GM18867 (cell line): Measurements from ENCODE around the gene ATP8A1.
"Not testable (repeated sequence)": the region's sequence is repeated elsewhere in the genome, so short reads cannot be mapped to it uniquely, and the experiment has no call there.

Source experiments
- ATAC-seq: cut with Tn5 transposase; IDR thresholded peaks from one replicate; pipeline ENCODE4 v1.9.1; 2021; ENCODE audit warnings: mild to moderate bottlenecking, moderate library complexity; ENCODE audit not compliant: unreplicated experiment

ATP8A1 gene

DNA sequence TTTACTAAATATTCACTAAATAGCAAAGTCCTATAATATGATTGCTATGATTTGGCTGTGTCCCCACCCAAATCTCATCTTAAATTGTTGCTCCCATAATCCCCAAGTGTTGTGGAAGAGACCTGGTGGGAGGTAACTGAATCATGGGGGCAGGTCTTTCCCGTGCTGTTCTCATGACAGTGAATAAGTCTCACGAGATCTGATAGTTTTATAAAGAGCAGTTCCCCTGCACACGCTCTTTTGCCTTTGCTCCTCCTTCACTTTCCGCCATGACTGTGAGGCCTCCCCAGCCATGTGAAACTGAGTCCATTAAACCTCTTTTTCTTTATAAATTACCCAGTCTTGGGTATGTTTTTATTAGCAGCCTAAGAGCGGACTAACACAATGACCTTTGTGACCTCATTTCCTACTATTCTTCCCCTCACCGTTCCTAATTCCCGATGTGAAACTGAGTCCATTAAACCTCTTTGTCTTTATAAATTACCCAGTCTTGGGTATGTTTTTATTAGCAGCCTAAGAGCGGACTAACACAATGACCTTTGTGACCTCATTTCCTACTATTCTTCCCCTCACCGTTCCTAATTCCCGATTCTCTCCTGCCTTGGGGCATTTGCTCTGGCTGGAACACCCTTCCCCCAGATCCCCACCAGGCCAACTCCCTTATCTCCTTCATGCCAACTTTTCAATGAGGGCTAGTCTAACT is 4.2 kb downstream of the ATP8A1 start:
- not testable (repeated sequence) for ATAC-seq

DNA sequence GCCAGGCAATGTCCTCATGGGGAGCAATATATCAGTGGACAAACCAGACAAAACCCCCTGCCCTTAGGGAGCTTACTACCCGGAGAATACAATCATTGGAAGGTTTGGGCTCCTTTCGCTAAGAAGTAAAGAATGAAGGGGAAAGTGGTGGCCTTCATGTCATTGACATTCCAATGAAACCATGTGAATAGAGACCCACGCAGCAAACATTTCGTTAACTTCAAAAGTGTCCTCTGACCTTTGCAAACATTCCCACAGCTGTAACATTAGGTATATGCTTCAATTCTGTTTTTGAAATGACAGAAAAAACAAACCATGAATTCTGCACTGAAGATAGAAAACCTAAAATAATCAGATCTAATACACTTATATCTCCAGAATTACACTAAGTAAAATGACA is 7.0 kb downstream of the ATP8A1 start:
- no peak for ATAC-seq

DNA sequence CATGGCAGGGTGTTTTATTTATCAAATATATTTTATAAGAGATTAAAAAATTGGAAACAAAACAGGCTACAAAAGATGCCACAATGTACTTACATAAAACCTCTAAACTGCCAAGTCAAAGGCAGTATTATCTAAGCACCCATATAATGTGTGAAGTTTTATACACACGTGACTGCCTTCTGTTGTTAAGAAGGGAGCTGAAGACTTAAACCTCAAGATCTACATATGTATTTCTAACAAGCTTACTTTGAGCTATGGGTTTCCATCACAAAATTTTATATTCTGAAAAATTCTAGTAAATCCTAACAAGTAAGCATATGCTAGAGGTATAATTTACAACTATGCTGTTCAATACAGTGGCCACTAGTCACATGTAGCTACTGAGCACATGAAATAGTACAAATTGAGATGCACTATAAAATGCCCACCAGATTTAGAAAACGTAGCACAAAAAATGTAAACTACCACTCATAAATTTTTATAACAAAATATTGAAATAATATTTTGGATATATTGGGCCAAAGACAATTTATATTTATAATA is 9.8 kb downstream of the ATP8A1 start:
- ATAC-seq = no peak

DNA sequence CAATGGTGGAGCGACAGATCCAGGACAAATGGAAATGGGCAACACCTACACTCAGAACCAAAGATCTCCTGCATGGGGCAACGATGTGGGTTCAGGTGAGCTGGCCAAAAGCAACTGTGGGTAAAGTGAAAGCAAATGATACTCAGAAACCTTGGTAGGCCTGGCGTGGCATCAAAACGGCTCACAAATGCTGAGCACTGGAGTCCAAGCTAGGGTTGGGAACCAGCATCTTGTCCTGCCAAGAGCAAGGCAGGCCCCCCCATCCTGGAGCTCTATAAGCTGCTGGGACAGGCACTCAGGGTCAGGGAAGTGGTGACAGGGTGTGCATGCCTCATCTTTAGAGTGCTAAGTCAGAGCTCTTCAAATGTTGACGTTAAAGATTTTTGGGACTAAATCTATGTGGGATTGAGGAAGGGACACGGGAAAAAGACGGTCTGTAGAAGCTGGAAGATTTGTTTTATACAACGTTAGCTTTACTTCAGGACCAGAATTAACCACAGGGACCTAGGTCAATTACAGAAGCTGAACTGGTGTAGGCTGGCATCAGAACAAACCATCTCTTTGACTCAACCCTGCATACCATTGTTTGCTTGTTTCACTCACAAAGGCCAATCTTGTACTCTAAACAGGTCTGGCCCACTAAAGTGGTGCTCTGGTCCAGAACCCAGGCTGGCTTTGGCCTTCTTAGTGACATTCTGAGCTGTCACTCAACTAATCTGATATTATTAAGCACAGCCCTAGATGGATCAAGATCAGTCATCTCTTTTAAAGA is 10.7 kb downstream of the ATP8A1 start:
- no peak for ATAC-seq

DNA sequence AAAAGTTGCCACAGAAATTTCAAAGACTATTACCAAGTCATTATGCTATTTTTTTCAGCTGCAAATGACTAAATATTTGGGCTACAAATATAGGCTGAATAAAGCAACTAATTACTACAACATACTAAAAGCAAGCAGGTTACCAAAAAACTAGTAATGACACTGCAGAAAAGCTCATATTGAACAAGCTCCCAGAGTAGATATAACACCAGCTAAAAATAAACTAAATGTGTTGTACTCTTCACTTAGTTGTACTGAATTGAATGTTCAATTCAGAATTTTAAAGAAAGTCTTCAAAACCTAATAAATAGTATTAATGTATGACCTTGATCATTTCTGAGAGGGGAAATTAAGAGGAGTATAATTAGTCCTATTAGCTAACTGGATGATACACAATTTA is 12.0 kb downstream of the ATP8A1 start:
- ATAC-seq = no peak

DNA sequence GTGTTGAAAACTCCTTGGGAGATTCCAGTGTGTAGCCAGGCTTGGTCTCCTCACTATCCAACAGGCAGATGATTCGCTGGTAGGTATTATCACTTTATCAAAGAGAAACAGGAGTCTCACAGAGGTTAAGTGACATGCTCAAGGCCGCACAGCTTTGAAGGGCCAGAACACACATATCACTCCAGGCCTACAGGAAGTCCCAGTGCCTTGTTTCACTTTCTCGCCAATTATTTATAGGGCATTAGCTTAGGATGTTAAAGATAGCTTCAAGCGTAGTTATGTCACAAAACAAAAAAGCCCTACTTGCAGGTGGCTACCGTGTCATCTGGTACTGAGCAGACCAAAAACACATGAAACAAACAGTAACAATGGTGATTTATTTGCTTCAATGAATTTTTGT is 13.2 kb downstream of the ATP8A1 start:
- ATAC-seq = peak; percentile 68

DNA sequence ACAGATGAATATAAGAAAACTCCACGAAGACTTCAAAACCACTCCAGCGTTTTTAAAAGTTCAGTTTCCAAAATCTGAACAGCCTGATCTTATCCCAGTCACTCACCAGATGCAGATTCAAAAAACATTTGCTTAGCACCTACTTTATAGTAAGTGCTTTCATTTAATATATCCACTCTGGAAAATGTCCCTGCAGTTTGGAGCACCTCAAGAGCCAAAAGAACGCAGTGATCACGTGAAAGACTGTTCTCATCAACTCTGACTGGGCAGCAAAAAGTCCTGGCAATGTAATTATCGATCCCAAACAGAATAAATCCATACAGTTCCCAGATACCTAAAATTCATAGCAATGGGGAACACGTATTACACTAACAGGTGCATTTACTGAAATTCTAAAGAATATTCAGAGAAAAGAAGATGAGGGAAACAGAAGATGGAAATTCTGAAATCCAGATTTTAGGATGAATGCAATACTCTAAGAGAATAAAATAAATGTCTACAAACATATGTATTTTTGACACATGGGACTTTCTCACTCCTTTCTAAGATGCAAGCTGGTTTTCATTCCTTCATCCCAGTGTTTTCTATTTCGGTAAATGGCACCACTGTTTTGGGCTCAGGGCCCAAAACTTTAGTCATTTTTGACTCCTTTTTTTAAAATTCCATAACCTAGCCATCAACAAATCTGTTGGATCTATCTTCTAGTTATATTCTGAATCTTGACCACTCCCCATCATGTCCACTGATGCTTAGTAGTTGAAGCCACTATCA is 13.9 kb downstream of the ATP8A1 start:
- no peak for ATAC-seq

DNA sequence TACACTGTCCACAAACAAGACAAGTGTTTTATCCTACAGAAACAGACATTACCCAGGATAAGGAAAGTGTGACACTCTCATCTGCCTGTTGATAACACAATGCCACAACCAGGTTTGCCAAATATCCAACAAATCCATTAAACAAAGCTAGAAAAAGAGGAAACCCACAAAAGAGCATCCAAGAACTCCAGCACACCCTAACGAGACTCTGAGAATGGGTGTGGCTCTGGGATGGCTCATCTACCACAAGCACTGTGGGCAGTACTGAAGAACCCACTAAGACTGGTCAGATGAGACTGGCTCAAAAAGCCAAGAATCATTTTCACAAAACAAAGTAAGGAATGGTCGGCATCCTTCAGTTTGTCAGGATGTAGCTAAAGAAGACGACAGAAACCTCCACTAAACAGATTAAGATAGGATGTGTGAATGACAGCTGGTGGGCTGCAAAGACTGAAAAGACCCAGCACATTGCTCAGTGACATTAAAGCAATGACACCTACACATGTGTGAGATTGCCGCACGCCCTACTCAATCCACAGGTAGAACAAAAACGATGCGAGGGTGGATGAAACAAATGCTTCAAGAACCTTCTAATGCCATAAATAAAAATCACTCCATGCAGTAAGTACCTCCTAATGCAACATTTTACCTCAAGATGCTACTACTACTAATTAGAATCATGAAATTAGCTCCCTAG is 14.7 kb downstream of the ATP8A1 start:
- no peak for ATAC-seq

DNA sequence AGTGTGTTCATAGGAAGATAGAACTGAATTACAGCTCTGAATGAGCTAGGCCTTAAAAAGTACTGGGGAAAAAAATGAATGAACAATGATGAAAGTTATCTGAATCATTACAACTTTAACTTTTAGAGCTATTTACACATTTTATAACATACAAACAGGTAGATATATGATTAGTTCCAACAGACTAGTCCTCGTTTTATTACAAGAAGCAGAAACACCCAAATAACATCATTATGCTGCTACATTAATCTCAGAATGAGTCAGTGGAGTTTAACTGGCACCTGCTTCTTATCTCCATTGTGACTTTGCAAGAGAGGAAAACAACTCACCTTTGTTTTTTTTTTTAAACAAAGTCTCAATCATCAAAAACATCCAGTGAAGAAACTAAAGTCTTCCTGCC is 15.2 kb downstream of the ATP8A1 start:
- ATAC-seq = no peak

DNA sequence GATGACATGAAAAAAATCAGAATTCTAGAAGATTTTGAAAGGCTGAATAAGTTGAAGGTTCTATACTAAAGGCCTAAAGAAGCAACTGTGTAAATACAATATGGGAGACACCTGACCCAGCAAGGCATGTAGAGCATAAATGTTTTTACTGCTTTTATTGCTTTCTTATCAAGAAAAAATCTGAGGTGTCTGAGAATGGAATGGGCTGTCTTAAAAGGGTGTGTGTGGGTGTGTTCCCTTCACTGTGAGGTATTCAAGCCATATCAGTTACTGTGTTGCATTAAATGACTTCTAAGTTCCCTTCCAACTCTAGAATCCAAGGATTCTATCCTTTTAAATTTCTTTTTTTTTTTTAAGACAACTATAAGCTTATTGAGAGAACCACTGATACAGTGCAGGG is 15.7 kb downstream of the ATP8A1 start:
- no peak for ATAC-seq

DNA sequence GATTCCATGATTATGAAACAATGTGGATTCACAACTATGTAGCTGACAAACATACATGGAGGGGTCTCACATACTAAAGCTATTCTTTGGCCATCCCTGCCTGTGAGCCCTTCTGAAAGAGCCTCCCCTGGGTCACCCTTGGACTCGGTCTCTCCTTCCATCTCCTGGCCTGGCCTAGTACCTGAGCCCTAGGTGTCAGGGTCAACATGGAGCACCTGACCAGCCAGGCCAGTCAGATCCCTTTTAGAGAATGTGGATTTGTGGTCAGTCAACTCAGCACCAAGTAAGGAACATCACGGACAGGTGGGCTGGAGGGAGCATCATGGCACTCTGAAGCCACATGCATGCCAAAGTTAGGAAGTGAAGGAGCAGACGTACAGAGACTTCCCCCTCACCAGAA is 16.3 kb downstream of the ATP8A1 start:
- no peak for ATAC-seq

DNA sequence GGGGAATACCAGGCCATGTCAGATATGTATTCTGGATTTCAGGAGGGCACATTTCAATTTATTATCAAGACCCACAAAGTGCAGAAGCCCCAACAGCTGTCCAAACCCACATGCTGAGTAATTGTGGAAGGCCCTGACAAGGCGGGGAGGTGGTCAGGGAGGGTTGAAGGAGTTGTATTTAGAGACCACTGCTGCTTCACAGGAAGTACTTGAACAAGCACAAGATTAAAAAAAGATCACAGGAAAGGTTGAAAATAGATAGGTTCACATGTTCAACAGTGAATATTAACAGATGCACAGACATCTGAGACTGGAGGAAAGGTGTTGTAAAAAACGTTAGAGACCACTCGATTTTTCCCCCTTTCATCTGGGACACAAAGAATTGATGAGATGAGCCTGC is 17.9 kb downstream of the ATP8A1 start:
- peak; percentile 68 for ATAC-seq

DNA sequence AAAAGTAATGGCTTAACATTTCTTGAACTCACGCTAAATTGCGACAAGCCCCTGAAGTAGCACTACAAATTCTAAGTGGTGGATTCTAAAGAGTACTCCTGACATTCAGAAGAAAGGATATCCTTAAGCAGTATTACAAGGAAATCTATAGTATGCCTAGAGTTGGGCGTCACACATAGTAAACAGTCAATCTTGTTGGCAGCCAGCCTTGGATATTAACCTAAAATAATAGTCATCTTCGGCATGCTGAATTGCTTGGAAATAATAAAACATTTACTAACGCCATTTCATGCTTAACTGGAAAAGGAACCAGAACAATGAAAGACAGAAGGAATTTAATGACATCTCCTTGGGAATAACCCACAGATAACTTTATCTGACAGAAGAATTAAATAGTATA is 18.6 kb downstream of the ATP8A1 start:
- ATAC-seq = no peak

DNA sequence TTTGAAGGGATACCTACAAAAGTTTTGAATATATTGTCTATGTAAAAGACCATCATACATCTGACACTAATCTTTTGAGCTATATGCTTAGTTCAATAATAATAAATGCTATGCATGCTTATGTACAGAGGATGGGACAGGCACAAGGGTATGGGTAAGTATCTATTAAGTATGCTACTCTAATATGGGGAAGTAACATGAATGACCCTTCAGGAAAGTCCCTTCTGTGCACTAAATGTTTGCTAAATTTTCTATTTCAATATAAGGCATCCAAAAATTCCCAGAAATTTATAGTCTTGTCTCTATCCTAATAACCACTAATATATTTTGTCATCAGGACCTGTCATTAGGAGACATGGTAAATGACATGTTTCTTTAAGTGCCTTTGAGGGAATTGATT is 19.0 kb downstream of the ATP8A1 start:
- ATAC-seq = peak; percentile 22

DNA sequence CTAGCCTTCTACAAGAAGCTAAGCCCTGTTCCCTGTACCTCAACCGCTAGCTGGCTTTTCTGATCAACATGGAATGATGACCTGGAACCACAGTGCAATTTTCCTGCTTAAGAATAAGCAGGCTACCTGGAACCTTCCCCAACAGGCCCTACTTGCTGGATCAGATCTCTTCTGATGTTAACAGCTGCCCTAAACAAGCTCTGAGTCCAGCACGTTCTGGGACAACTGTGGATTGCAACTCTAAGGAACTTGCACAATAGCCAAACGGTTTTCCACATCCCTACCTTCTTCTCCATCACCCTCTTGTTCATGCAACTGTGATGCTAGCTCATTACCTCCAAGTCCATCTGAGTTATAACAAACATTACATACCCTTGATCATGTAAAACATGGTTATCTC is 19.8 kb downstream of the ATP8A1 start:
- no peak for ATAC-seq

DNA sequence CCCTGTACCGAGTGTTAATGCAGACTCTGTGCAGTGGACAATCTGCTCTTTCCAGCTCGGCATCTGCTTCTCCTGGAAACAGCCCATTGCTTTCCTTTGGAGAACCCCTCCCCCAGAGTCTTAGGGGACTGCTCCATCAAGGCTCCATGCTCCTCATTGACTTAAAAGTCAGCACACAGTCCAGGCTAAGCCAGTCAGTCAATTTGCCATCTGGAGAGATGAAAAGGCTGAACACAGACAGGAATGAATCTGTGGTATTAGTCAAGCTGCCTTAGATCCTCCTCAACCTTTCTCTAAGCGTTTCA is 20.3 kb downstream of the ATP8A1 start:
- ATAC-seq = no peak

DNA sequence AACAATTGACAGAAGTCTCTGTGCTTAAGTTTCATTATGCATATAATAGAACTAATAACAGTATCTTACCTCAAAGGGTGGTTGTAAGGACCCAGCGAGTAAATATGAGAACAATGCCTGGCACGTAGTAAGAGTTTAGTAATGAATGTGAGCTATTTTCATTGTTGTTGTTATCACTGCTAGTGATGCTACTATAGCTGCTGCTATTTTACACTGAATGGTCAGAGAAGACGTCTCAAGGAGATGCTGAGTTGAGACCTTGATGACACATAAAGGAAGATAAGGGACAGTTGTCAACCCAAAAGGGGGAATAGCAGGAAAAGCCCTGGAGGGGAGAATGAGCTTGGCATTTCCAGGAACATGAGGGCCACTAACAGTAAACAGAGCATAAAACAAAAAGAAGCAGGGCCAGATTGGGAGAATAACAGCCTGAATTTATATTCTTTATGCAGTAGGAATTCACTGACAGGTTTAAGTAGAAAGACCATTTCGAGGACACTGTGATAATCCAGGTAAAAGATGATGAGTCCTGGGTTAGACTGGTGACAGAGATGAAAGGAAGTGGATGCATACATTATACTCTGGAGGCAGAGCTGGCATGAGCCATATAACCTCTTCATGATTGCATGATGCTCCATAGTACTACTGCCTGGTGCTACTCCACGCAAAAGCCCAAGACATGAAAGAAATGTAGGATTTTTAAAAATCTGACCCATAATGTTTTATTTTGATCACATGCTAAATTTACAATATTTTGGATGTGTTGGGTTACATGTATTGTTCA is 23.1 kb downstream of the ATP8A1 start:
- ATAC-seq = peak; percentile 62

DNA sequence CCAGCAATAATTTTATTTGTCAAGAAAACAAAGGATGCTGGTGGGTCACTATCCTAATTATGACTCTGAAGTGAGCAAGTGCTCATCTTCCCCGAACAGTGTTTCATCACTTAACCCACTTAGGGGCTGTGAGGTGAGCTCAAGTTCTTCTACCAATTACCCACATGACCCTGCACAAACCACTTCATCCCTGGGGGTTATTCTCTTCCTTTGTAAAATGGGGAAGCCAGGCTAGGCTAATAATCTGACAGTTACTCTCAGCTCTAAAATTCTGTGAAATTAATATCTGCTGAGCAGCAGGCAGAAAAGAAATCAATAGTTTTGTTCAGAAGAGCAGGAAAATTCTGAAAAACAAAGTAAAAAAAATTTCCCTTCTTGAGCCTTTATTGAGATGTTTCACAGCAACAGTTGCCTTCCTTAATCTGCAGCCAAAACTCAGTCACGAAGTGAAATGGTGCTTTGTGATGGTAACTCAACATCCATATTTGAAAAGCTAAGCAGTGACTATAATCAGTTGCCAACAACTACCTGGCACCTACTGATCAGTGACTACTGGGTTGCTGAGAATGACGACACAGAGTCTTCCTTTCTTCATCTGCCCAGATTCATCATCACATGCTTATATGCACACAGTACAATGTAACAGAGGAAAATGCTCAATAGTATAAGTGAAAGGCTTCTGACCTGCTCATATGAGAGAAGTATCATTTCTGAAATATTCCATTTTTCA is 24.1 kb downstream of the ATP8A1 start:
- no peak for ATAC-seq

DNA sequence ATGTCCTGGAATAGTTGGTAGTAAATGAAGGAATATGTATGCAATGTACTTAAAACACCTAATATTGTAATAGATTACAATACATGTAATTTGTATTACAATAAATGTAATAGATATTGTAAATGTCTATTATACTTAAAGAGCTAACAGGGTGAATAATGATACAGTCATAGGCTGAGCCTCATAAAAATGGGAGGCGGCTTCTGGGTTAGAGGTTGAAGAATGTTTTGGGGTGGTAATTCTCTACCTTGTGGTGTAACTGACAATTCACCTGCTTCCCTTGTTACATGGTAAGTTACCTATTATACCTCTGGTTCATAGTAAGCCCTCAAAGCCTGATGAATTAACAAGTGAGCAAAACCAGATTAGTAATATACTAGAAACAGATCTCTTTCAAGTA is 26.0 kb downstream of the ATP8A1 start:
- no peak for ATAC-seq

DNA sequence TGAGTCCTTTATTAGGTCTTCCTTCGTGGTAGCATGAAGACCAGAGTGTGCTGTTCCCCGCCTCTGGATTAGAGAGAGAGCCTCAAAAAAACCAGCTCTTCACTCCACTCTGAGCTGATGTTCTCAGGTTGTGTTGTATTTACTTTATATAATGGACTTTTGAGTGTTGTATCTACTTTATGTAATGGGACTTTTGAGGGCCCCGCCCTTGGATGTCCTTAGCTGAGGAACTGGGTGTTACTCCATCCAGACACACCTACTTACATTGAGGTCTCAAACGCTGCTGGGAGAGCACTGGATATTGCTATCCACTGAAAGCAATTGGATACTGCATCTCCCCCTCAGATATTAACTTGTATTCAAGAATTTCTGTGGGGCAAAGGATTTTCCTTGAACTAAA is 28.2 kb downstream of the ATP8A1 start:
- ATAC-seq = no peak
